ENCODE measurements around the gene IGSF3.

- TF ChIP-seq EP300 (IDR thresholded peaks at IDR 0.05) (no peak), CTCF (IDR thresholded peaks at IDR 0.05) (no peak)
Measured at GRCh38 chr1:116573431-116574095, 94.0 kb downstream of the IGSF3 start.
